Testis (tissue), 2 donors: ENCODE measurements around the gene TST.

Experiments used
- POLR2A ChIP-seq: fragments of 450-650 bp; IDR thresholded peaks from one replicate; pipeline ENCODE4 v1.6.1; 2017; ENCODE audit warnings: antibody characterized with exemption, mild to moderate bottlenecking, moderate library complexity
- TF ChIP-seq, protein P1 (sequence below), 3 experiments: fragments of 450-650 bp in 2 of 3; fragments of 200-600 bp in 1 of 3; sonication (generic) in 1 of 3; IDR thresholded peaks; one replicate each; pipeline ENCODE4 v1.5.1; 2016 to 2019; ENCODE audit warnings: antibody characterized with exemption in 3 of 3, mild to moderate bottlenecking in 2 of 3, moderate library complexity in 1 of 3

DNA sequence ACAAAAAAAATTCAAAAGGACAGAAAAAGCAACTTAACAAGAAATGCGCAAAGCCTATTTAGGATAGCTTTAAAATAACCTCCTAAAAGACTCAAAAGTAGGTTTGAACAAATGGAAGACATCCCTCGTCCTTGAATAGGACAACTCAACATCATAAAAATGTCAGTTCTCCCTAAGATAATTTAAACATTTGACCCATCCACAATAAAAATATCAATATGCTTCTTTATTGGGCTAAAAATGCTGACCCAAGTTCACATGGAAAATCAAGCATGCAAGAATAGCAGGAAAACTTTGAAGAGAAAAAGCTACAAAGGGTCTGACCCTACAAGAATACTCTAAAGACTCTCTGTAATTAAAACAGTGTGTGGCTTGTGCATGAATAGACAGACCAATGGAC, 20.2 kb upstream of the TST start:
- TF ChIP-seq, protein P1, sequence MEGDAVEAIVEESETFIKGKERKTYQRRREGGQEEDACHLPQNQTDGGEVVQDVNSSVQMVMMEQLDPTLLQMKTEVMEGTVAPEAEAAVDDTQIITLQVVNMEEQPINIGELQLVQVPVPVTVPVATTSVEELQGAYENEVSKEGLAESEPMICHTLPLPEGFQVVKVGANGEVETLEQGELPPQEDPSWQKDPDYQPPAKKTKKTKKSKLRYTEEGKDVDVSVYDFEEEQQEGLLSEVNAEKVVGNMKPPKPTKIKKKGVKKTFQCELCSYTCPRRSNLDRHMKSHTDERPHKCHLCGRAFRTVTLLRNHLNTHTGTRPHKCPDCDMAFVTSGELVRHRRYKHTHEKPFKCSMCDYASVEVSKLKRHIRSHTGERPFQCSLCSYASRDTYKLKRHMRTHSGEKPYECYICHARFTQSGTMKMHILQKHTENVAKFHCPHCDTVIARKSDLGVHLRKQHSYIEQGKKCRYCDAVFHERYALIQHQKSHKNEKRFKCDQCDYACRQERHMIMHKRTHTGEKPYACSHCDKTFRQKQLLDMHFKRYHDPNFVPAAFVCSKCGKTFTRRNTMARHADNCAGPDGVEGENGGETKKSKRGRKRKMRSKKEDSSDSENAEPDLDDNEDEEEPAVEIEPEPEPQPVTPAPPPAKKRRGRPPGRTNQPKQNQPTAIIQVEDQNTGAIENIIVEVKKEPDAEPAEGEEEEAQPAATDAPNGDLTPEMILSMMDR (IDR thresholded peaks at IDR 0.05) = no peak
- TF ChIP-seq POLR2A = no peak
